HFFc6 (cell line): ENCODE results near the gene MECR. TPM values are rescaled to one million over a fixed set of nuclear protein-coding genes. Genes with fewer than 3 reads are reported as not detected.

Experiments used
- DNase-seq: peaks from one replicate; pipeline ENCODE4 v3.0.0-alpha.2; 2018
- H3K27ac Mint-ChIP-seq: 2 replicates; pipeline ENCODE4 v1.8.0; 2020; ENCODE audit warnings: mild to moderate bottlenecking, mixed read lengths
- H3K27me3 Mint-ChIP-seq: 2 replicates; pipeline ENCODE4 v1.8.0; 2021; ENCODE audit warnings: mild to moderate bottlenecking, moderate library complexity, mixed read lengths; ENCODE audit not compliant: insufficient read depth
- H3K36me3 Mint-ChIP-seq: 2 replicates; pipeline ENCODE4 v1.8.0; 2021; ENCODE audit warnings: low read depth, mixed read lengths
- H3K4me1 Mint-ChIP-seq: 2 replicates; pipeline ENCODE4 v1.8.0; 2020; ENCODE audit warnings: low read depth, mixed read lengths
- H3K4me3 Mint-ChIP-seq: 2 replicates; pipeline ENCODE4 v1.8.0; 2020; ENCODE audit warnings: mild to moderate bottlenecking, moderate library complexity, mixed read lengths
- H3K9me3 Mint-ChIP-seq: 2 replicates; pipeline ENCODE4 v1.8.0; 2020; ENCODE audit warnings: mild to moderate bottlenecking, mixed read lengths
- total RNA-seq, 6 experiments: library from RNA; stranded (reverse); fragmentation: NEBNext Ultra II Directional; extraction: Animal tissue kit (Norgen Biotek cat#: 25700); gene quantifications; 2 replicates in 1 of 6; 3 replicates in 5 of 6; pipeline ENCODE4 v1.2.3, GENCODE V29; 2021
- TF ChIP-seq, protein P1 (sequence below): fragments of 200-600 bp; sonication (generic); IDR thresholded peaks from 2 replicates; pipeline ENCODE4 v1.5.0; 2021; ENCODE audit warnings: antibody characterized with exemption, mild to moderate bottlenecking

Gene MECR
- total RNA-seq, 6 experiments from 2014 or later = 20.5 to 27.1 (median 21.9) TPM

DNA sequence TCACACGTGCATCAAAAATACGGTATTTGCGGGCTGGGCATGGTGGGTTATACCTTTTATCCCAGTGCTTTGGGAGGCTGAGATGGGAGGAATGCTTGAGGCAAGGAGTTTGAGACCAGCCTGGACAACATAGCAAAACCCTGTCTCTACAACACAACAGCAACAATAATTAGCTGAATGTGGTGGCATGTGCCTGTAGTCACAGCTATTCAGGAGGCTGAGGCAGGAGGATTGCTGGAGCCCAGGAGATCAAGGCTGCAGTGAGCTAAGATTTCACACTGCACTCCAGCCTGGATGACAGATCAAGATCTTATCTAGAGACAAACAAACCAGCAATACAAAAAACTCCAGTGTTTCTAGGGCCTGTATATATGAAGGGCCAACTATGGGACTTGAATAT is 36.2 kb upstream of the MECR start:
- Mint-ChIP-seq H3K27me3 (no peaks in the 10 kb centered on the region; the same call in 1 of the 2 replicates), H3K4me3 (no peak overlapping the region), H3K27ac (no peak overlapping the region), H3K9me3 (no peaks in the 10 kb centered on the region), H3K36me3 (no peaks in the 10 kb centered on the region), H3K4me1 (peaks cover 25% of the 10 kb centered on the region)
- TF ChIP-seq, protein P1, sequence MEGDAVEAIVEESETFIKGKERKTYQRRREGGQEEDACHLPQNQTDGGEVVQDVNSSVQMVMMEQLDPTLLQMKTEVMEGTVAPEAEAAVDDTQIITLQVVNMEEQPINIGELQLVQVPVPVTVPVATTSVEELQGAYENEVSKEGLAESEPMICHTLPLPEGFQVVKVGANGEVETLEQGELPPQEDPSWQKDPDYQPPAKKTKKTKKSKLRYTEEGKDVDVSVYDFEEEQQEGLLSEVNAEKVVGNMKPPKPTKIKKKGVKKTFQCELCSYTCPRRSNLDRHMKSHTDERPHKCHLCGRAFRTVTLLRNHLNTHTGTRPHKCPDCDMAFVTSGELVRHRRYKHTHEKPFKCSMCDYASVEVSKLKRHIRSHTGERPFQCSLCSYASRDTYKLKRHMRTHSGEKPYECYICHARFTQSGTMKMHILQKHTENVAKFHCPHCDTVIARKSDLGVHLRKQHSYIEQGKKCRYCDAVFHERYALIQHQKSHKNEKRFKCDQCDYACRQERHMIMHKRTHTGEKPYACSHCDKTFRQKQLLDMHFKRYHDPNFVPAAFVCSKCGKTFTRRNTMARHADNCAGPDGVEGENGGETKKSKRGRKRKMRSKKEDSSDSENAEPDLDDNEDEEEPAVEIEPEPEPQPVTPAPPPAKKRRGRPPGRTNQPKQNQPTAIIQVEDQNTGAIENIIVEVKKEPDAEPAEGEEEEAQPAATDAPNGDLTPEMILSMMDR = no peak
- DNase-seq = no peak

DNA sequence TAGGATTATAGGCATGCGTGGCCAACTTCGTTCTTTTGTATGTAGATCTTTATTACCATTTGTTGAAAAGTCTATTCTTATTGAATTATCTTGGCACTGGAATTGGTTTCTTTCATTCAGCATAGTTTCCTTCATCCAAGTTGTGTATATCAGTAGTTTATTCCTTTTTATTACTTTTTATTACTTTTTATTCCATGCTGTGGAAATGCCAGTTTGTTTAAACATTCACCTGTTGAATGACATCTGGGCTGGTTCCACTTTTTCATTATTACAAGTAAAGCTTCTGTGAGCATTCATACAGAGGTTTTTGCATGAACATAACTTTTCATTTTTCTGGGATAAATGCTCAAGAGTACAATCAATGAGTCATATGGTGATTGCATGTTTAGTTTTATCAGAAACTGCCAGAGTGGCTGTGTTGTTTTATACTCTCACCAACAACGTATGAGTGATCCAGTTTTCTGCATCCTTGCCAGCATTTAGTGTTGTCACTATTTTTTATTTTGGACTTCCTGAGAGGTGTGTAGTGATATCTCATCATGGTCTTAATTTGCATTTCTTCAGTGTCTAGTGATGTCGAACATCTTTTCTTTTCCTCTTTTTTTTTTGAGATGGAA is 34.1 kb upstream of the MECR start:
- Mint-ChIP-seq H3K36me3 (no peaks in the 10 kb centered on the region), H3K4me1 (peaks cover 12% of the 10 kb centered on the region), H3K27me3 (no peaks in the 10 kb centered on the region; the same call in 1 of the 2 replicates)

DNA sequence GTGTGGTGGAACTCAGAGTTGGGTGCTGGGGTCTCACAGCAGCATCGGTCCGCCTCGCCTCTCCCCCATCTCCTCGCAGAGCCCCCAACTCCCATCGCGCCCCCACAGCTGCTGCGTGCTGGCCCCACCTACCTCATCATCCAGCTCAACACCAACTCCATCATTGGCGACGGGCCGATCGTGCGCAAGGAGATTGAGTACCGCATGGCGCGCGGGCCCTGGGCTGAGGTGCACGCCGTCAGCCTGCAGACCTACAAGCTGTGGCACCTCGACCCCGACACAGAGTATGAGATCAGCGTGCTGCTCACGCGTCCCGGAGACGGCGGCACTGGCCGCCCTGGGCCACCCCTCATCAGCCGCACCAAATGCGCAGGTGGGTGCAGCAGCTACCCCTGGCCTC is 29.8 kb upstream of the MECR start:
- Mint-ChIP-seq H3K27ac (no peak overlapping the region), H3K4me1 (peaks cover 12% of the 10 kb centered on the region), H3K36me3 (no peaks in the 10 kb centered on the region), H3K9me3 (no peaks in the 10 kb centered on the region), H3K4me3 (no peak overlapping the region), H3K27me3 (no peaks in the 10 kb centered on the region; the same call in none of the 2 replicates)
- TF ChIP-seq, protein P1 = no peak
- no peak for DNase-seq

More for the DNA sequence above, 34.1 kb upstream of the MECR start:
- TF ChIP-seq, protein P1 = no peak
- H3K9me3 Mint-ChIP-seq = no peaks in the 10 kb centered on the region
- peak; percentile 69 for DNase-seq
- H3K4me3 Mint-ChIP-seq = no peak overlapping the region
- no peak overlapping the region for H3K27ac Mint-ChIP-seq

DNA sequence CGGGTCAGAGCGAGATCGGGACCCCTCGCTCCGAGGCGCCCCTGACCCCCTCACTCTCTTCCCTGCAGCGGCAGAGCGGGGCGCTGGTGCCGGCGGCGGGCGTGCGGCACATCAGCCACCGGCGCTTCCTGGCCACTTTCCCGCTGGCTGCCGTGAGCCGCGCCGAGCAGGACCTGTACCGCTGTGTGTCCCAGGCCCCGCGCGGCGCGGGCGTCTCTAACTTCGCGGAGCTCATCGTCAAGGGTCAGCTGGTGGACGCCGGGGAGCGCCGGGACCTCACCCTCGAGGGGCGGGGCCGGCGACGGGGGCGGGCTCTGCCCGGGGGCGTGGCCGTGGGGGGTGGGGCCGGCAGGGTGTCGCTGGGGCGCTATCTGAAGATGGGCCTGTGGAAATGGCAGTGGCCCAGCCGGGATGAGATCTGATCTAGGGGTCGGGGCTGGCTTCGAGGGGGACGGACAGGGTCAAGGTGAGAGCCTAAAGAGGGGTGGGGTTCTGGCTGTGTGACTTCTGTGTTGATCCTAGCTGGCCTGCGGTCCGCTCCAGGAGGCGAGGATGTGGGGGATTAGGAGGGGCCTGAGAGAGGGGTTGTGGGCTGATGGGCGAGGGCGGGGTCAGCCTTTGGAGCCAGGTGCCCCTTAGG is 29.2 kb upstream of the MECR start:
- H3K4me1 Mint-ChIP-seq = peaks cover 6% of the 10 kb centered on the region

DNA sequence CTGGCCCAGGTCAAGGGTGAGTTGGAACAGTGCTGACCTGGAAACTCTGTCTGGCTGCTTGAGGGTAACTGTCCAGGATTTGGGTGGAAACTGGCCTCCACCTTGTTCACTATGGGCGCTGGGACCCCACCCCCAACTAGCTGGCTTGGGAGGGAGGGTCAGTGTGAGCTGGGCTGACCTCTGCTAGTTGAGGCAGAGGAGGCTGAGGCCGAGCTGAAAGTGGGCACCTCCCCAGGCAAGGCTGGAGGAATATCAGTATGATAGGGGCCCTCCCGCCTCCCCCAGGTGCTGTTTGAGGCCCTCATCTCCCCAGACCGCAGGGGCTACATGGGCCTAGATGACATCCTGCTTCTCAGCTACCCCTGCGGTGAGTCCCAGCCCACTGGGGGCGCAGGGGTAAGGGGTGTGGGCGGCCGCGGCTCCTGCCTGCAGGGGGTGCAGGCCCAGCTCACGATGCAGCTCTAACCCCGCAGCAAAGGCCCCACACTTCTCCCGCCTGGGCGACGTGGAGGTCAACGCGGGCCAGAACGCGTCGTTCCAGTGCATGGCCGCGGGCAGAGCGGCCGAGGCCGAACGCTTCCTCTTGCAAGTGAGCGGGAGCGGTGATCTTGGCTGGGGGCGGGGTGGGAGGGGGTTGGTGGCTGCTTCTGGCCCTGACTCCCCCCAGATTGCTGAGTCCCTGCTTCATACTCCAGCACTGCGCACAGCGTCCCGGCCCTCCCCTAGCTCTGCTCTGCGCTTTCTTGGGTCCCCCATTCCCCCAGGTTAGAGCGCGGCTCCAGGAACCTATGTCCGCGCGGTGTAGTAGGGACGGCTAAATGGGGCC is 28.5 kb upstream of the MECR start:
- H3K27ac Mint-ChIP-seq = no peak overlapping the region
- no peaks in the 10 kb centered on the region; the same call in none of the 2 replicates for H3K27me3 Mint-ChIP-seq
- no peaks in the 10 kb centered on the region; the same call in 1 of the 2 replicates for H3K4me1 Mint-ChIP-seq
- TF ChIP-seq, protein P1 = peak; percentile 16; the same call in 1 of the 2 replicates
- H3K36me3 Mint-ChIP-seq = no peaks in the 10 kb centered on the region
- no peaks in the 10 kb centered on the region for H3K9me3 Mint-ChIP-seq
- H3K4me3 Mint-ChIP-seq = peak overlapping the region; percentile 76
- no peak for DNase-seq

More for the DNA sequence above, 29.2 kb upstream of the MECR start:
- no peaks in the 10 kb centered on the region; the same call in none of the 2 replicates for H3K27me3 Mint-ChIP-seq
- TF ChIP-seq, protein P1 = no peak; the same call in 1 of the 2 replicates
- H3K4me3 Mint-ChIP-seq = peak overlapping the region; percentile 76
- no peaks in the 10 kb centered on the region for H3K9me3 Mint-ChIP-seq
- H3K36me3 Mint-ChIP-seq = no peaks in the 10 kb centered on the region
- no peak overlapping the region for H3K27ac Mint-ChIP-seq
- DNase-seq = no peak
